BJ (cell line): ENCODE results near the gene RPLP1. TPM values are rescaled to one million over a fixed set of nuclear protein-coding genes. Genes with fewer than 3 reads are reported as not detected.

Experiments used
- CTCF ChIA-PET: fragments of 350-600 bp; formaldehyde crosslinking; extraction: SDS; loops from one replicate; lab custom pipeline; 2021; ENCODE audit warnings: antibody characterized with exemption, inconsistent platforms; lab: Yijun Ruan, JAX
- POLR2A ChIA-PET: fragments of 300-600 bp; sonication (Branson Sonifier 250); formaldehyde crosslinking; extraction: SDS; loops from one replicate; lab custom pipeline; 2021; ENCODE audit warnings: antibody characterized with exemption; lab: Charles Lee
- DNase-seq: peaks from one replicate; pipeline ENCODE4 v3.0.0-alpha.2; 2011; ENCODE audit warnings: low read depth
- H3K27me3 ChIP-seq: 2 replicates; pipeline ENCODE4 v1.6.0; 2011; ENCODE audit warnings: low read length; ENCODE audit not compliant: control insufficient read depth, insufficient read depth
- H3K36me3 ChIP-seq: 2 replicates; pipeline ENCODE4 v1.5.1; 2011; ENCODE audit warnings: low read length; ENCODE audit not compliant: control insufficient read depth, insufficient read depth
- H3K4me3 ChIP-seq: 2 replicates; pipeline ENCODE4 v1.5.1; 2011; ENCODE audit warnings: low read depth, mild to moderate bottlenecking, control low read depth, low read length
- polyA plus RNA-seq: library from polyadenylated mRNA; depleted of rRNA; stranded (reverse); fragments of >200 nt; gene quantifications from 2 replicates; pipeline ENCODE4 v1.2.3, GENCODE V29; 2011; rRNA removed
- small RNA-seq: library from RNA; depleted of rRNA; stranded (forward); fragments of <200 nt; gene quantifications from one replicate; pipeline ENCODE3, GENCODE V24; 2012; ENCODE audit warnings: low replicate concordance, low read depth; ENCODE audit not compliant: insufficient read length
- TF ChIP-seq, protein P1 (sequence below): IDR thresholded peaks from 2 replicates; pipeline ENCODE4 v1.5.1; 2011; ENCODE audit warnings: low read depth, mild to moderate bottlenecking, control low read depth, inconsistent platforms, low read length, moderate library complexity; ENCODE audit not compliant: insufficient read depth

Gene RPLP1
- polyA plus RNA-seq, 1 experiment: 1,191 TPM

DNA sequence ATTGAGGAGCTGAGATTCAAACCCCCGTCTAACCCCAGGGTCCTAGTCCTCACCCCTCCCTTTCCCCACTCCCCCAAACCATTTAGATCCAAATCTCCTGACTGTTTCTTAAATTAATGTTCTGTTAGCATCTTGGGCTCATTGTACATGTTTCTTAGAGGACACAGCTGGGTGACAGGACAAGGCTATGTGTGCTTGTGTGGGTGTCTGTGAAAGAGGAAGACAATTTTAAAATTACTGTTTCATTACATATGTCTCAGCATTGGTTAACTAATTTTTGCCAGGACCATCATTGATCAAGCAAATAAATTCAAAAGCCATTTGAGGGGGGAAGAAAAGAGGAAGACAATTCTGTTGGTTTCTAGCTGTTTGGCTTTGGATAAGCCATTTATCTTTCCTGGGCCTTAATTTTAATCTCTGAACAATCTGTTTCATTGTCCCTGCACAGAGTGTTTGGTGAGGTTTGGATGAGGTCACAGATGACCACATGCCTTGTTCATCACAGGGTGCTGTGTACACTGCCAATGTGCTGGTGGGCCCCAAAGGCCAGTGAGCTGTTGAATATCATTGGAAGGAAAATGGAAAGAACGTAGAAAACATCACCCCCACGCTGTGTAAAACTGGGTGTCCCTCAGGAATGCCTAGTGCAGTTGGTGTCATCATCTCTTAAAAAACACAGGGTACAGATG lies 51.9 kb downstream of the RPLP1 start:
- ChIA-PET POLR2A (no interaction called here), CTCF (interaction anchor here (0.8 to 1.9 kb wide), 6 partner anchors 14 to 959 kb away, joined by 3 to 4 read pairs (median 4); no protein-coding TSS in a partner anchor)
- no peak for DNase-seq
- H3K36me3 ChIP-seq: no peaks in the 10 kb centered on the region
- TF ChIP-seq, protein P1, sequence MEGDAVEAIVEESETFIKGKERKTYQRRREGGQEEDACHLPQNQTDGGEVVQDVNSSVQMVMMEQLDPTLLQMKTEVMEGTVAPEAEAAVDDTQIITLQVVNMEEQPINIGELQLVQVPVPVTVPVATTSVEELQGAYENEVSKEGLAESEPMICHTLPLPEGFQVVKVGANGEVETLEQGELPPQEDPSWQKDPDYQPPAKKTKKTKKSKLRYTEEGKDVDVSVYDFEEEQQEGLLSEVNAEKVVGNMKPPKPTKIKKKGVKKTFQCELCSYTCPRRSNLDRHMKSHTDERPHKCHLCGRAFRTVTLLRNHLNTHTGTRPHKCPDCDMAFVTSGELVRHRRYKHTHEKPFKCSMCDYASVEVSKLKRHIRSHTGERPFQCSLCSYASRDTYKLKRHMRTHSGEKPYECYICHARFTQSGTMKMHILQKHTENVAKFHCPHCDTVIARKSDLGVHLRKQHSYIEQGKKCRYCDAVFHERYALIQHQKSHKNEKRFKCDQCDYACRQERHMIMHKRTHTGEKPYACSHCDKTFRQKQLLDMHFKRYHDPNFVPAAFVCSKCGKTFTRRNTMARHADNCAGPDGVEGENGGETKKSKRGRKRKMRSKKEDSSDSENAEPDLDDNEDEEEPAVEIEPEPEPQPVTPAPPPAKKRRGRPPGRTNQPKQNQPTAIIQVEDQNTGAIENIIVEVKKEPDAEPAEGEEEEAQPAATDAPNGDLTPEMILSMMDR: no peak
- H3K4me3 ChIP-seq: no peak overlapping the region
- H3K27me3 ChIP-seq: peaks cover 6% of the 10 kb centered on the region

Small RNA genes within 50 kb of the gene (small RNA-seq; reads per million reads assigned to genes)
- gene RF00012: not detected

Other genes with a start within 250 kb of the RPLP1 start
- 2.1 and 2.8 TPM in 2 replicates for gene PAQR5, start 153.9 kb upstream of the RPLP1 start, polyA plus RNA-seq
- 33.9 and 35.2 TPM in 2 replicates for gene KIF23, start 38.5 kb upstream of the RPLP1 start, polyA plus RNA-seq